Smooth muscle cell of the coronary artery (primary cell): Measurements from ENCODE around the gene LPP. TPM values are rescaled to one million over a fixed set of nuclear protein-coding genes. Genes with fewer than 3 reads are reported as not detected.

ENCODE experiments used
- total RNA-seq: library from RNA; depleted of rRNA; stranded (reverse); fragments of >200 nt; gene quantifications from 2 replicates; pipeline ENCODE4 v1.2.3, GENCODE V29; 2014; ENCODE audit warnings: low replicate concordance

Gene LPP
- 22.9 and 33.3 TPM in 2 replicates for total RNA-seq

GRCh38 chr3:188154014-188154808, at the start of gene LPP:
LPP (plus strand) TSS chr3:188154157; CDS start chr3:188406121, 251,964 bp downstream.

